ENCODE results near the gene CCDC159. TPM values are rescaled to one million over a fixed set of nuclear protein-coding genes. Genes with fewer than 3 reads are reported as not detected.

CCDC159 gene
- total and polyA plus RNA-seq, 4 donors = 14.9 to 52.2 (median 39.0) TPM

Other genes with a start within 250 kb of the CCDC159 start
- gene SPC24, start 190.7 kb upstream of the CCDC159 start, total RNA-seq = 10 to 100 TPM; 12.2 to 32.9 TPM
- 10 to 100 TPM; 14.6 to 20.0 TPM for gene SPC24, start 190.7 kb upstream of the CCDC159 start, polyA plus RNA-seq (ENCODE audit: insufficient read length in 2 of 2)
- 100 to 1,000 TPM in 1 of 2 donors, 10 to 100 TPM in 1; 56.3 to 270 TPM for gene KANK2, start 149.0 kb upstream of the CCDC159 start, total RNA-seq
- 100 to 1,000 TPM in 1 of 2 donors, 10 to 100 TPM in 1; 65.9 to 130 TPM for gene KANK2, start 149.0 kb upstream of the CCDC159 start, polyA plus RNA-seq (ENCODE audit: insufficient read length in 2 of 2)
- gene ANGPTL8, start 106.9 kb upstream of the CCDC159 start, total RNA-seq = not detected
- 1 to 10 TPM in 1 of 2 donors, under 1 TPM in 1; 0.71 to 2.3 TPM for gene ANGPTL8, start 106.9 kb upstream of the CCDC159 start, polyA plus RNA-seq (ENCODE audit: insufficient read length in 2 of 2)
- gene DOCK6, start 84.0 kb upstream of the CCDC159 start, total RNA-seq = 10 to 100 TPM; 16.5 to 42.7 TPM
- gene DOCK6, start 84.0 kb upstream of the CCDC159 start, polyA plus RNA-seq (ENCODE audit: insufficient read length in 2 of 2) = 10 to 100 TPM; 51.8 to 71.2 TPM
- gene TSPAN16, start 50.4 kb upstream of the CCDC159 start, total RNA-seq = not detected
- under 1 TPM in 1 of 2 donors, not detected in 1; 0.36 TPM for gene TSPAN16, start 50.4 kb upstream of the CCDC159 start, polyA plus RNA-seq (ENCODE audit: insufficient read length in 2 of 2)
- gene RAB3D, start 6.9 kb upstream of the CCDC159 start, total RNA-seq = 10 to 100 TPM; 14.2 to 27.0 TPM
- gene RAB3D, start 6.9 kb upstream of the CCDC159 start, polyA plus RNA-seq (ENCODE audit: insufficient read length in 2 of 2) = 10 to 100 TPM; 13.2 to 17.5 TPM
- gene TMEM205, start 251 bp upstream of the CCDC159 start, total RNA-seq = 100 to 1,000 TPM in 1 of 2 donors, 10 to 100 TPM in 1; 59.3 to 161 TPM
- gene TMEM205, start 251 bp upstream of the CCDC159 start, polyA plus RNA-seq (ENCODE audit: insufficient read length in 2 of 2) = 100 to 1,000 TPM; 120 to 125 TPM
- 10 to 100 TPM; 30.4 to 30.7 TPM for gene PLPPR2, start 8.9 kb downstream of the CCDC159 start, total RNA-seq
- 100 to 1,000 TPM; 183 to 215 TPM for gene PLPPR2, start 8.9 kb downstream of the CCDC159 start, polyA plus RNA-seq (ENCODE audit: insufficient read length in 2 of 2)
- 1 to 10 TPM in 1 of 2 donors, under 1 TPM in 1; 0.50 to 2.6 TPM for gene SWSAP1, start 28.1 kb downstream of the CCDC159 start, total RNA-seq
- 1 to 10 TPM; 2.3 to 2.5 TPM for gene SWSAP1, start 28.1 kb downstream of the CCDC159 start, polyA plus RNA-seq (ENCODE audit: insufficient read length in 2 of 2)
- 1 to 10 TPM; 4.0 to 6.3 TPM for gene EPOR, start 37.8 kb downstream of the CCDC159 start, total RNA-seq
- 1 to 10 TPM; 5.9 to 8.0 TPM for gene EPOR, start 37.8 kb downstream of the CCDC159 start, polyA plus RNA-seq (ENCODE audit: insufficient read length in 2 of 2)
- gene RGL3, start 72.8 kb downstream of the CCDC159 start, total RNA-seq = 1 to 10 TPM; 1.5 to 4.7 TPM
- gene RGL3, start 72.8 kb downstream of the CCDC159 start, polyA plus RNA-seq (ENCODE audit: insufficient read length in 2 of 2) = 1 to 10 TPM; 8.0 to 9.9 TPM
- 1 to 10 TPM in 1 of 2 donors, under 1 TPM in 1; 0.79 to 5.3 TPM for gene ODAD3, start 88.6 kb downstream of the CCDC159 start, total RNA-seq
- gene ODAD3, start 88.6 kb downstream of the CCDC159 start, polyA plus RNA-seq (ENCODE audit: insufficient read length in 2 of 2) = 1 to 10 TPM; 5.2 to 7.1 TPM
- 100 to 1,000 TPM in 1 of 2 donors, 10 to 100 TPM in 1; 55.9 to 132 TPM for gene PRKCSH, start 89.1 kb downstream of the CCDC159 start, total RNA-seq
- gene PRKCSH, start 89.1 kb downstream of the CCDC159 start, polyA plus RNA-seq (ENCODE audit: insufficient read length in 2 of 2) = 100 to 1,000 TPM; 226 to 290 TPM
- gene ELAVL3, start 134.5 kb downstream of the CCDC159 start, total RNA-seq = 10 to 100 TPM; 25.8 to 69.0 TPM
- 100 to 1,000 TPM; 147 to 153 TPM for gene ELAVL3, start 134.5 kb downstream of the CCDC159 start, polyA plus RNA-seq (ENCODE audit: insufficient read length in 2 of 2)
- gene ZNF653, start 159.3 kb downstream of the CCDC159 start, total RNA-seq = 10 to 100 TPM in 1 of 2 donors, 1 to 10 TPM in 1; 5.8 to 10.9 TPM
- gene ZNF653, start 159.3 kb downstream of the CCDC159 start, polyA plus RNA-seq (ENCODE audit: insufficient read length in 2 of 2) = 10 to 100 TPM; 21.0 to 21.4 TPM
- gene ECSIT, start 182.6 kb downstream of the CCDC159 start, total RNA-seq = 10 to 100 TPM; 31.1 to 42.8 TPM
- gene ECSIT, start 182.6 kb downstream of the CCDC159 start, polyA plus RNA-seq (ENCODE audit: insufficient read length in 2 of 2) = 10 to 100 TPM; 71.0 to 77.8 TPM
- 10 to 100 TPM in 1 of 2 donors, 1 to 10 TPM in 1; 3.7 to 11.2 TPM for gene CNN1, start 192.3 kb downstream of the CCDC159 start, total RNA-seq
- 1 to 10 TPM; 3.6 to 4.2 TPM for gene CNN1, start 192.3 kb downstream of the CCDC159 start, polyA plus RNA-seq (ENCODE audit: insufficient read length in 2 of 2)
- gene ELOF1, start 212.7 kb downstream of the CCDC159 start, total RNA-seq = 10 to 100 TPM; 18.3 to 59.7 TPM
- gene ELOF1, start 212.7 kb downstream of the CCDC159 start, polyA plus RNA-seq (ENCODE audit: insufficient read length in 2 of 2) = 10 to 100 TPM; 75.0 to 79.8 TPM
- gene ACP5, start 231.1 kb downstream of the CCDC159 start, total RNA-seq = 1 to 10 TPM; 4.4 to 8.0 TPM
- gene ACP5, start 231.1 kb downstream of the CCDC159 start, polyA plus RNA-seq (ENCODE audit: insufficient read length in 2 of 2) = 1 to 10 TPM in 1 of 2 donors, under 1 TPM in 1; 0.70 to 1.5 TPM